K562 (cell line): ENCODE results near the gene ZFAND3.

Experiments
- ARHGAP35 ChIP-seq: fragments of 450-650 bp; IDR thresholded peaks from 2 replicates; pipeline ENCODE4 v1.6.1; 2018; ENCODE audit not compliant: partially characterized antibody
- CHCHD3 ChIP-seq: fragments of 250-450 bp; sonication (Bioruptor Pico); IDR thresholded peaks from 2 replicates; pipeline ENCODE4 v2.1.2; 2022; ENCODE audit warnings: mild to moderate bottlenecking
- CTCF ChIP-seq, 3 experiments: IDR thresholded peaks in 2 of 3; conservative IDR thresholded peaks in 1 of 3; 2 replicates each; pipeline ENCODE4 v1.5.1; 2011 to 2012; ENCODE audit warnings: low read length in 3 of 3, mild to moderate bottlenecking in 3 of 3, control low read depth in 2 of 3, improper control_type of control experiment in 1 of 3, inconsistent platforms in 1 of 3, low read depth in 1 of 3, mixed read lengths in 1 of 3, moderate library complexity in 1 of 3; ENCODE audit not compliant: insufficient read depth in 2 of 3
- FOS ChIP-seq: IDR thresholded peaks from 3 replicates; pipeline ENCODE4 v1.6.1; 2011; ENCODE audit not compliant: insufficient read length; ENCODE audit errors: extremely low read depth
- HNRNPUL1 ChIP-seq: fragments of 200-400 bp; formaldehyde crosslinking; IDR thresholded peaks from 2 replicates; pipeline ENCODE4 v1.6.1; 2017; ENCODE audit warnings: low read length
- KDM2B ChIP-seq: fragments of 250-450 bp; sonication (Bioruptor Pico); IDR thresholded peaks from 2 replicates; pipeline ENCODE4 v1.8.0; 2021; ENCODE audit warnings: mild to moderate bottlenecking, moderate library complexity
- SIN3A ChIP-seq, 2 experiments: fragments of 150-350 bp in 1 of 2; IDR thresholded peaks; 2 replicates each; pipeline ENCODE4 v1.6.1; 2011 to 2016; ENCODE audit warnings: borderline replicate concordance in 2 of 2, low read depth in 2 of 2, low read length in 2 of 2, mild to moderate bottlenecking in 2 of 2, moderate library complexity in 2 of 2; ENCODE audit not compliant: control insufficient read depth in 1 of 2
- ZNF121 ChIP-seq: sonication (generic); formaldehyde crosslinking; conservative IDR thresholded peaks from 2 replicates; pipeline ENCODE4 v1.8.0; 2022; ENCODE audit warnings: missing genetic modification reagents
- ZNF133 ChIP-seq: fragments of 250-450 bp; sonication (Bioruptor Pico); IDR thresholded peaks from 2 replicates; pipeline ENCODE4 v1.4.0; 2020; ENCODE audit warnings: mild to moderate bottlenecking
- TF ChIP-seq, protein P1 (sequence below), 2 experiments: fragments of 450-650 bp in 1 of 2; sonication (generic) in 1 of 2; formaldehyde crosslinking in 1 of 2; IDR thresholded peaks in 1 of 2; conservative IDR thresholded peaks in 1 of 2; 2 replicates each; pipeline versions ENCODE4 v1.6.1 to v1.8.1; 2016 to 2023; ENCODE audit warnings: mild to moderate bottlenecking in 2 of 2, moderate library complexity in 2 of 2, inconsistent platforms in 1 of 2, missing genetic modification reagents in 1 of 2
- TF ChIP-seq, protein P2 (sequence below): fragments of 450-650 bp; IDR thresholded peaks from 2 replicates; pipeline ENCODE4 v1.7.1; 2018; ENCODE audit warnings: mild to moderate bottlenecking, low read depth; ENCODE audit not compliant: partially characterized antibody

GRCh38 chr6:38150021-38150420 is 330.5 kb downstream of the ZFAND3 start:
- TF ChIP-seq CTCF (IDR thresholded peaks at IDR 0.05 in 2 of 3, conservative IDR thresholded peaks at IDR 0.05 in 1 of 3; ENCODE audit: insufficient read depth in 2 of 3, low read depth in 1 of 3, low read length in 3 of 3) (no peak), HNRNPUL1 (no peak), KDM2B (CRISPR knock-in tag) (no peak), FOS (no peak), ZNF133 (CRISPR knock-in tag) (no peak), CHCHD3 (CRISPR knock-in tag) (no peak), SIN3A (IDR thresholded peaks at IDR 0.05; ENCODE audit: borderline replicate concordance in 2 of 2, control insufficient read depth in 1 of 2, low read depth in 2 of 2, low read length in 2 of 2) (no peak), ARHGAP35 (no peak), ZNF121 (CRISPR knock-in tag) (no peak)
- TF ChIP-seq, protein P1, sequence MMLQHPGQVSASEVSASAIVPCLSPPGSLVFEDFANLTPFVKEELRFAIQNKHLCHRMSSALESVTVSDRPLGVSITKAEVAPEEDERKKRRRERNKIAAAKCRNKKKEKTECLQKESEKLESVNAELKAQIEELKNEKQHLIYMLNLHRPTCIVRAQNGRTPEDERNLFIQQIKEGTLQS (IDR thresholded peaks at IDR 0.05), result no peak
- TF ChIP-seq, protein P1 (CRISPR knock-in tag; conservative IDR thresholded peaks at IDR 0.05), result no peak
- TF ChIP-seq, protein P2, sequence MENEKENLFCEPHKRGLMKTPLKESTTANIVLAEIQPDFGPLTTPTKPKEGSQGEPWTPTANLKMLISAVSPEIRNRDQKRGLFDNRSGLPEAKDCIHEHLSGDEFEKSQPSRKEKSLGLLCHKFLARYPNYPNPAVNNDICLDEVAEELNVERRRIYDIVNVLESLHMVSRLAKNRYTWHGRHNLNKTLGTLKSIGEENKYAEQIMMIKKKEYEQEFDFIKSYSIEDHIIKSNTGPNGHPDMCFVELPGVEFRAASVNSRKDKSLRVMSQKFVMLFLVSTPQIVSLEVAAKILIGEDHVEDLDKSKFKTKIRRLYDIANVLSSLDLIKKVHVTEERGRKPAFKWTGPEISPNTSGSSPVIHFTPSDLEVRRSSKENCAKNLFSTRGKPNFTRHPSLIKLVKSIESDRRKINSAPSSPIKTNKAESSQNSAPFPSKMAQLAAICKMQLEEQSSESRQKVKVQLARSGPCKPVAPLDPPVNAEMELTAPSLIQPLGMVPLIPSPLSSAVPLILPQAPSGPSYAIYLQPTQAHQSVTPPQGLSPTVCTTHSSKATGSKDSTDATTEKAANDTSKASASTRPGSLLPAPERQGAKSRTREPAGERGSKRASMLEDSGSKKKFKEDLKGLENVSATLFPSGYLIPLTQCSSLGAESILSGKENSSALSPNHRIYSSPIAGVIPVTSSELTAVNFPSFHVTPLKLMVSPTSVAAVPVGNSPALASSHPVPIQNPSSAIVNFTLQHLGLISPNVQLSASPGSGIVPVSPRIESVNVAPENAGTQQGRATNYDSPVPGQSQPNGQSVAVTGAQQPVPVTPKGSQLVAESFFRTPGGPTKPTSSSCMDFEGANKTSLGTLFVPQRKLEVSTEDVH, result no peak
